GM18499 (cell line): ENCODE measurements around the gene HBA1.
"Not testable (repeated sequence)": the region's sequence is repeated elsewhere in the genome, so short reads cannot be mapped to it uniquely, and the experiment has no call there.

Experiments used
- ATAC-seq: cut with Tn5 transposase; IDR thresholded peaks from one replicate; pipeline ENCODE4 v1.9.1; 2021; ENCODE audit warnings: moderate number of reproducible peaks; ENCODE audit not compliant: insufficient read depth, unreplicated experiment

Gene HBA1

DNA sequence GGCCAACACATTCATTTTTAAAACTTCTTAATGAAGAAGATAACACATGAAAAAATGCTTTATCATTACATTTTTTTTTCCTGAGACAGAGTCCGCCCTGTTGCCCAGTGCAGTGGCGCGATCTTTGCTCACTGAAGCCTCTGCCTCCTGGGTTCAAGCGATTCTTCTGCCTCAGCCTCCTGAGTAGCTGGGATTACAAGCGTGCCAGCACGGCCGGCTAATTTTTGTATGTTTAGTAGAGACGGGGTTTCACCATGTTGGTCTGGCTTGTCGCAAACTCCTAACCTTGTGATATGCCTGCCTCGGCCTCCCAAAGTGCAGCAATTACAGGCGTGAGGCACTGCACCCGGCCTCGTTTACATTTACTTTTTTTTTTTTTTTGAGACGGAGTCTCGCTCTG lies 17.0 kb downstream of the HBA1 start:
- ATAC-seq, result no peak

DNA sequence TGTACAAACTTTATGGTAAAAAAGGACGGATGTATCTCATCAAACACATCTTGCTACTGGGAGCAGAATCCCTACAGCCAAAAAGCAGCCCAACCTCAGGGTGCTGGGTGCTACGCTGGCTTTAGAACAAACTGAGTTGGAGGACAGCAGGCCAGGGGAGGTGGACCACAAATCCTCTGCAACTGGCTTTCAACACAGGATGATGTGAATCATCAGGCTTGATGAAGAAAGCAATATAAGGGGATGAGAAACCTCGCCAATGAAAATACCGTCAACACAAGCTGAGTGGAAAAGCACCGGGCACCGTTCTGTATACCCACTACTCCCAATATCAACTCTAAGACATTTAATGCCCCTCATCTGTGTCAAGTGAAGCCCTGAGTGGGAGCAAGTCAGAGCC lies 18.0 kb downstream of the HBA1 start:
- ATAC-seq, result no peak

DNA sequence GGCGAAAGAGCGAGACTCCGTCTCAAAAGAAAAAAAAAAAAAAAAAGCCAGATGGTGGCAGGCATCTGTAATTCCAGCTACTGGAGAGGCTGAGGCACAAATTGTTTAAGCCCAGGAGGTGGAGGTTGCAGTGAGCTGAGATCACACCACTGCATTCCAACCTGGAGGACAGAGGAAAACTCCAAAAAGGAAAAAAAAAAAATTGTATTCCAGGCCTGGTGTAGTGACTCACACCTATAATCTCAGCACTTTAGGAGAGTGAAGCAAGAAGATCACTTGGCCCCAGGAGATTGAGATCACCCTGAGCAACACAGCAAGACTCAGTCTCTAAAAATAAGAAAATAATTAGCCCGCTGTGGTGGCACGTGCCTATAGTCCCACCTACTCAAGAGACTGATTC lies 23.9 kb downstream of the HBA1 start:
- no peak for ATAC-seq

DNA sequence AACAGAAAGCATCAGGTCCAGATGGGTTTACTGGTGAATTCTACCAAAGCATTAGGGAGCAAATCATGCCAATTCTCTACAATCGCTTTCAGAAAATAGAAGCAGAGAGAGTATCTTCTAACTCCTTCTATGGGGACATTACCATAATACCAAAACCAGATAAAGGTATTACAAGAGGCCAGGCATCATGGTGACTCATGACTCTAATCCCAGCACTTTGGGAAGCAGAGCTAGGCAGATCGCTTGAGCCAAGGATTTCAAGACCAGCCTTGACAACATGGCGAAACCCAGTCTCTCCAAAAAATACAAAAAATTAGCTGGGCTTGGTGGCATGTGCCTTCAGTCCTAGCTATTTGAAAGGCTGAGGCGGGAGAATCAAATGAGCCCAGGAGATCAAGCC lies 26.8 kb downstream of the HBA1 start:
- no peak for ATAC-seq

DNA sequence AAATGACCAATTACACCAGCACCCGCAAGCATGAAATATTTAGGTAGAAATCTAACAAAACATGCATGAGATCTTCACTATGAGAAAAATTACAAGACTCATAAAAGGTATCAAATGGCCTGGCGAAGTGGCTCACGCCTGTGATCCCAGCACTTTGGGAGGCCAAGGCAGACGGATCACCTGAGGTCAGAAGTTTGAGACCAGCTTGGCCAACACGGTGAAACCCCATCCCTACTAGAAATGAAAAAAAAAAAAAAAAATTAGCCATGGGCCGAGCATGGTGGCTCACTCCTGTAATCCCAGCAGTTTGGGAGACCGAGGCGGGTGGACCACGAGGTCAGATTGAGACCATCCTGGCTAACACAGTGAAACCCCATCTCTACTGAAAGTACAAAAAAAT lies 27.6 kb downstream of the HBA1 start:
- ATAC-seq, result not testable (repeated sequence)

DNA sequence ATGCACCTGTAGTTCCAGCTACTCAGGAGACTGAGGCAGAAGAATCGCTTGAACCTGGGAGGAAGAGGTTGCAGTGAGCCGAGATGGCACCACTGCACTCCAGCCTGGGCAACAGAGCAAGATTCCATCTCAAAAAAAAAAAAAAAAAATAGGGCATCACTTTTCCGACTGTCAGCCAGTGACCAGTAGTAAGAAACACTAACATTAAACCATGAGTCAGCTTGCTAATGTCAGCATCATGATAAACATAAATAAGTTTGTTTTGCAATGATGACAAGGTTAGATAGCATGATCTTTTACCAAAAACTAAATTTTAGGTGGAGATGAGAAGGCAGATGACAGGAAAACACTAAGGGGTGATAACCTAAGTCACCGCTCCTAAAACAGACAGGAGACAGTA lies 32.9 kb downstream of the HBA1 start:
- not testable (repeated sequence) for ATAC-seq

DNA sequence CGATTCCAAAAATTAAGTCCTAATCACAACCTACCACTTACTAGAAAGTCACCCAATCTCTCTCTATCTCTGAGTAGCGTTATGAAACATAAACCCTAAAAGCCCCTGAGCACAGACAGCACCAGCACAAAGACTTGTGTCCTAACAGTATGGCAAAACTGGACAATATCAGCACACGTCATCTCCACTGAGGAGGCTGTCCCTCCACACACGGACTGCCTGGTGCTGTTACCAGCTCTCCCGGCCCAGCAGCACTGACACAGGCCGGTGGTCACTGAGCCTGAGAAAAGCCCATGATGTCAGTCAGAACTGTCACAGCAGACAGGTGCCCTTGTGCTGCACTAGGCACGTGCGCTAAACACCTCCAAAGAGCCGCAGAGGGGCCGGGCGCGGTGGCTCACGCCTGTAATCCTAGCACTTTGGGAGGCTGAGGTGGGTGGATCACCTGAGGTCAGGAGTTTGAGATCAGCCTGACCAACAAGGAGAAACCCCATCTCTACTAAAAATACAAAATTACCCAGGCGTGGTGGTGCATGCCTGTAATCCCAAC lies 35.2 kb downstream of the HBA1 start:
- not testable (repeated sequence) for ATAC-seq

DNA sequence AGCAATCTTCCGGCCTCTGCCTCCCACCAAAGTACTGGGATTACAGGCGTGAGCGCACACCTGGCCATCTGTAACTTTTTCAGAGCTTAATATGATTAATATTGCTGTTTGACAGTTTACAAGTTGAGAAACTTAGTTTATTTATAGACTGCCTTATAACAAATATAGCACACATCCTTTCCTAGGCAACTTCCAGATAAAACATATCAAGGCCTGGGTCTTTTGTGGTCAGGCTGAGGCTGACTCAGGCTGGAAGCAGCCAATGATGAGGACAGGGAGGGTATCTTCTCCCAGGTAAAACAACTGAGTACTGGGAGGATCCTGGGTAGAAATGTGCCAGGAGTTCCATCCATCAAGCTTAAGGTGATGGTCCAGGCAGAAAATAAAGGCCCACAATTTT lies 36.5 kb downstream of the HBA1 start:
- ATAC-seq, result no peak

DNA sequence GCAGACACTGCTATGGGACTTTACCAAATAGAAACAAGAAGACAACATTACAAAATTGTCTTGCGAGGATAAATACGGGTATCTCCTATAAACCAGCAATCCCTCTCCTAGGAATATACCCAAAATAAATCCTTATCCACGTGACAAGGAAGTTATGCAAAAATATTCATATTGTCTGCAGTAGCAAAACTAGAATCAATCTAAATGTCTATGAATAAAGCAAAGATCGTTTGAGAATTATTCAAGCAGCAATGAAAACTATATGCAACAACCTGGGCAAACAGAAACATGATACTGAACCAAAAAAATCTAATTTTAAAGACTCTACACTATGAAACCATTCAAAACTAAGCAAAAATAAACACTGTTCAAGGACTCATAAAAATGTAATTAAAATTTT lies 43.5 kb downstream of the HBA1 start:
- ATAC-seq, result no peak
